Measurements from ENCODE around the gene PNPLA8.
A peak's percentile ranks its signal among the peaks of the same experiment; 100 is the strongest.

PNPLA8 gene

GRCh38 chr7:108525327-108525984 is 479 bp downstream of the PNPLA8 start:
- TF ChIP-seq CTCF (IDR thresholded peaks at IDR 0.05; ENCODE audit: insufficient read depth, low read length, poor library complexity, severe bottlenecking) (no peak), EZH2phosphoT487 (conservative IDR thresholded peaks at IDR 0.05; ENCODE audit: low read length) (no peak)
- peak overlapping the region; percentile 76 for H3K9ac ChIP-seq (ENCODE audit: low read length)
- peak overlapping the region; percentile 42 for H3K27ac ChIP-seq (ENCODE audit: low read depth, low read length)
- H2AFZ ChIP-seq (ENCODE audit: low read depth, low read length, severe bottlenecking): peak overlapping the region; percentile 17
- no peaks in the 10 kb centered on the region for H3K9me2 ChIP-seq (replicated peaks; ENCODE audit: insufficient read depth, low read length)
- H4K20me1 ChIP-seq (ENCODE audit: low read depth, low read length): no peaks in the 10 kb centered on the region
- peak overlapping the region; percentile 78 for H3K4me3 ChIP-seq (ENCODE audit: insufficient read depth, low read length, poor library complexity, severe bottlenecking)
- peak overlapping the region; percentile 77 for H3K4me2 ChIP-seq (ENCODE audit: low read depth, low read length, poor library complexity, severe bottlenecking)
- peaks cover 16% of the 10 kb centered on the region; the same call in 1 of the 2 replicates for H3F3A ChIP-seq (ENCODE audit: insufficient read depth)
- no peaks in the 10 kb centered on the region for H3K9me3 ChIP-seq (ENCODE audit: insufficient read depth, low read length)
- peaks cover 47% of the 10 kb centered on the region for H3K79me2 ChIP-seq (ENCODE audit: insufficient read depth, low read length)
- no peaks in the 10 kb centered on the region for H3K36me3 ChIP-seq (ENCODE audit: low read length)
- H3K27me3 ChIP-seq (ENCODE audit: low read length): no peaks in the 10 kb centered on the region

GRCh38 chr7:108522780-108523179 is 3.2 kb downstream of the PNPLA8 start:
- peak overlapping the region; percentile 77 for H3K4me2 ChIP-seq (ENCODE audit: low read depth, low read length, poor library complexity, severe bottlenecking)
- H3K9me2 ChIP-seq (replicated peaks; ENCODE audit: insufficient read depth, low read length): no peaks in the 10 kb centered on the region
- TF ChIP-seq EZH2phosphoT487 (conservative IDR thresholded peaks at IDR 0.05; ENCODE audit: low read length) (no peak), CTCF (IDR thresholded peaks at IDR 0.05; ENCODE audit: insufficient read depth, low read length, poor library complexity, severe bottlenecking) (no peak)
- no peaks in the 10 kb centered on the region for H3K9me3 ChIP-seq (ENCODE audit: insufficient read depth, low read length)
- H3K4me3 ChIP-seq (ENCODE audit: insufficient read depth, low read length, poor library complexity, severe bottlenecking): no peak overlapping the region
- no peak overlapping the region for H2AFZ ChIP-seq (ENCODE audit: low read depth, low read length, severe bottlenecking)
- H3F3A ChIP-seq (ENCODE audit: insufficient read depth): peaks cover 16% of the 10 kb centered on the region; the same call in 1 of the 2 replicates
- peaks cover 62% of the 10 kb centered on the region for H3K79me2 ChIP-seq (ENCODE audit: insufficient read depth, low read length)
- no peaks in the 10 kb centered on the region for H4K20me1 ChIP-seq (ENCODE audit: low read depth, low read length)
- no peak overlapping the region for H3K27ac ChIP-seq (ENCODE audit: low read depth, low read length)
- no peaks in the 10 kb centered on the region for H3K27me3 ChIP-seq (ENCODE audit: low read length)
- H3K36me3 ChIP-seq (ENCODE audit: low read length): no peaks in the 10 kb centered on the region
- no peak overlapping the region for H3K9ac ChIP-seq (ENCODE audit: low read length)

- H3K9me2 ChIP-seq (replicated peaks; ENCODE audit: insufficient read depth, low read length): no peaks in the 10 kb centered on the region
- no peaks in the 10 kb centered on the region for H3K9me3 ChIP-seq (ENCODE audit: insufficient read depth, low read length)
- no peak for TF ChIP-seq CTCF (IDR thresholded peaks at IDR 0.05; ENCODE audit: insufficient read depth, low read length, poor library complexity, severe bottlenecking)
- no peak for TF ChIP-seq EZH2phosphoT487 (conservative IDR thresholded peaks at IDR 0.05; ENCODE audit: low read length)
- peaks cover 40% of the 10 kb centered on the region for H3K79me2 ChIP-seq (ENCODE audit: insufficient read depth, low read length)
- H4K20me1 ChIP-seq (ENCODE audit: low read depth, low read length): no peaks in the 10 kb centered on the region
- peaks cover 20% of the 10 kb centered on the region for H3K36me3 ChIP-seq (ENCODE audit: low read length)
- no peak overlapping the region for H3K4me2 ChIP-seq (ENCODE audit: low read depth, low read length, poor library complexity, severe bottlenecking)
- H2AFZ ChIP-seq (ENCODE audit: low read depth, low read length, severe bottlenecking): no peak overlapping the region
- no peaks in the 10 kb centered on the region for H3K27me3 ChIP-seq (ENCODE audit: low read length)
- H3F3A ChIP-seq (ENCODE audit: insufficient read depth): no peaks in the 10 kb centered on the region
- no peak overlapping the region for H3K9ac ChIP-seq (ENCODE audit: low read length)
- H3K4me3 ChIP-seq (ENCODE audit: insufficient read depth, low read length, poor library complexity, severe bottlenecking): no peak overlapping the region
- no peak overlapping the region for H3K27ac ChIP-seq (ENCODE audit: low read depth, low read length)
Observed at GRCh38 chr7:108517951-108518350, 8.0 kb downstream of the PNPLA8 start.

Measured in SU-DHL-6 (cell line).